Fibroblast of pulmonary artery (primary cell): Measurements from ENCODE around the gene LPAR6.
"Not testable (repeated sequence)": the region's sequence is repeated elsewhere in the genome, so short reads cannot be mapped to it uniquely, and the experiment has no call there.

Experiments used
- DNase-seq: peaks from one replicate; pipeline ENCODE4 v3.0.0-alpha.2; 2010; ENCODE audit warnings: low read depth
- H3K4me3 ChIP-seq: replicated peaks from 2 replicates; pipeline ENCODE4 v1.5.1; 2011; ENCODE audit warnings: low read depth, mild to moderate bottlenecking, control low read depth, low read length, moderate library complexity
- TF ChIP-seq, protein P1 (sequence below): IDR thresholded peaks from 2 replicates; pipeline ENCODE4 v1.5.1; 2011; ENCODE audit warnings: mild to moderate bottlenecking, control low read depth, low read length, inconsistent platforms; ENCODE audit errors: missing control alignments

The LPAR6 gene, protein sequence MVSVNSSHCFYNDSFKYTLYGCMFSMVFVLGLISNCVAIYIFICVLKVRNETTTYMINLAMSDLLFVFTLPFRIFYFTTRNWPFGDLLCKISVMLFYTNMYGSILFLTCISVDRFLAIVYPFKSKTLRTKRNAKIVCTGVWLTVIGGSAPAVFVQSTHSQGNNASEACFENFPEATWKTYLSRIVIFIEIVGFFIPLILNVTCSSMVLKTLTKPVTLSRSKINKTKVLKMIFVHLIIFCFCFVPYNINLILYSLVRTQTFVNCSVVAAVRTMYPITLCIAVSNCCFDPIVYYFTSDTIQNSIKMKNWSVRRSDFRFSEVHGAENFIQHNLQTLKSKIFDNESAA

DNA sequence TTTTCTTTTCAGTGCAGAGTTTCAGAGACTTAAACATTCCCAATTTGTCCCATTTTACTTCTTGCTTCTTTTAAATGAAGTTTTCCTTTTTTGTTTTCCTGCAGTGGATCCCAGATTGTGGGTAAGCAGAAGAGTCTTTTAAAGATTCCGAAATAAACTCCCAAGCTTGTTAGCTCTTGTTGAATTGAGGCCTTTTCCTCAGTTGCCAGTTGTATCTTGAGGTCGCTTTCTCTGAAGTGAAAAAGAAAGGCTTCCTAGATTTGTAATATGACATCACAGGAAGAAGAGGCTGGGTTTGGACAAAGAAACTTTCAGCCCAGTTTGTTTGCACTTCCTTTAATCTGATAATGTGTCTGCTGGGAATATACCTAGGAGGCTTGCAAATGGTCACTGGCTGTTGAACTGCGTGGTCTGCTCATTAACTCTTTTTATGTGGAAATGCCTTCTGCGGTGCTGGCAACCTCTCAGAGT lies at the start of gene LPAR6:
Gene LPAR6 (minus strand): TSS at position 233 of the 471 bp plus-strand sequence. CDS start 690 bp downstream, outside the sequence.
- TF ChIP-seq, protein P1, sequence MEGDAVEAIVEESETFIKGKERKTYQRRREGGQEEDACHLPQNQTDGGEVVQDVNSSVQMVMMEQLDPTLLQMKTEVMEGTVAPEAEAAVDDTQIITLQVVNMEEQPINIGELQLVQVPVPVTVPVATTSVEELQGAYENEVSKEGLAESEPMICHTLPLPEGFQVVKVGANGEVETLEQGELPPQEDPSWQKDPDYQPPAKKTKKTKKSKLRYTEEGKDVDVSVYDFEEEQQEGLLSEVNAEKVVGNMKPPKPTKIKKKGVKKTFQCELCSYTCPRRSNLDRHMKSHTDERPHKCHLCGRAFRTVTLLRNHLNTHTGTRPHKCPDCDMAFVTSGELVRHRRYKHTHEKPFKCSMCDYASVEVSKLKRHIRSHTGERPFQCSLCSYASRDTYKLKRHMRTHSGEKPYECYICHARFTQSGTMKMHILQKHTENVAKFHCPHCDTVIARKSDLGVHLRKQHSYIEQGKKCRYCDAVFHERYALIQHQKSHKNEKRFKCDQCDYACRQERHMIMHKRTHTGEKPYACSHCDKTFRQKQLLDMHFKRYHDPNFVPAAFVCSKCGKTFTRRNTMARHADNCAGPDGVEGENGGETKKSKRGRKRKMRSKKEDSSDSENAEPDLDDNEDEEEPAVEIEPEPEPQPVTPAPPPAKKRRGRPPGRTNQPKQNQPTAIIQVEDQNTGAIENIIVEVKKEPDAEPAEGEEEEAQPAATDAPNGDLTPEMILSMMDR, result no peak
- H3K4me3 ChIP-seq, result peak within 1 kb of the TSS; percentile 64
- peak; percentile 88 for DNase-seq

DNA sequence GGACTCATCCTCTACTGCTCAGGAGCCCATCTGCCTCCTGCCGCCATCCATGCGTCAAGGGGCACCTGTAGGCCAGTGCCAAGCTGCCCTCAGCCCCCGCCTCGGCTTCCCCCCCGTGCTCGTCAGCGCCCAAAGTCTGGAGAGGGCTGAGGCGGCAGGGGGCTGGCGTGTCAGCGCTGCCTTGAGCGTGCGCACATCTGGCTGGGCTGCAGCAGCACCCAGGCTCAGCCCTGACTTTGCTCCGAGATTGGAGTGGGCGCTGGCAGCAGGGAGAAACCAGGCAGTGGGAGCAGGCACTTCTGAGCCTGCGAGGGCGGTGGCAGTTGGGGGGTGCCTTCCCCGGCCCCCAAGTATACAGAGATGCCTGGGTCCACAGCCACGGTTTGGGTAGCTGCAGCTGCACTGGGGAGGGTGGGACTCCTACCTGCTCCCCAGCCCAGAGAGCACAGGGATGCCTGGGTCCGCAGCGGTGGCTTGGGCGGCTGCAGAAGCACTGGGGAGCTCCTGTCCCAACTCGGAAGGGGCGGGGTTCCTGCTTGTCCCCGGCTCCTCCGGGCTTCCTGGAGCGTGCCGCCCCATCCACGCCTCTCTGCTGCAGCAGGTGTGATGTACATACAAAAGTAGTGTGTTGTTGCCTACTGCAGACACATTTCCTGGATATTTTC lies 44.8 kb upstream of the LPAR6 start:
- H3K4me3 ChIP-seq, result no peak overlapping the region
- TF ChIP-seq, protein P1, result no peak
- DNase-seq, result no peak

DNA sequence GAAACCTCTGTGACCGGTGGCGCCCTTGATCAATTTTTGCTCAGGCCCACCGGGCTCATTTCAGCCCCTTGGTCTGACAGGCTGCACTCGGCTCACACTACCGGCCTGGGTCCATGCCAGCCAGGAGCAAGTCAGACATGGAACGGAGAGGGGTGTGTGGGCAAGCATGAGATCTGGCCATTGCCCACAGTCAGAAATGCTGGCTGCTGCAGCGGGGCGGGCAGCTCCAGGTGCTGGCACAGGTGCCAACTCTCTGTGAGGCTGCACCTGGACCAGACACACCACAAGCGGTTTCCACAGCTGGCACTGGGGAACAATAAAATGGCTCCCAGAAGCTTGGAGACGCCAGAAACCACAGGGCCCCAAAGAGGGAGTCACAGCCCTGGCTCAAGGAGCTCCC lies 43.6 kb upstream of the LPAR6 start:
- no peak overlapping the region for H3K4me3 ChIP-seq
- no peak for DNase-seq
- TF ChIP-seq, protein P1, result no peak

DNA sequence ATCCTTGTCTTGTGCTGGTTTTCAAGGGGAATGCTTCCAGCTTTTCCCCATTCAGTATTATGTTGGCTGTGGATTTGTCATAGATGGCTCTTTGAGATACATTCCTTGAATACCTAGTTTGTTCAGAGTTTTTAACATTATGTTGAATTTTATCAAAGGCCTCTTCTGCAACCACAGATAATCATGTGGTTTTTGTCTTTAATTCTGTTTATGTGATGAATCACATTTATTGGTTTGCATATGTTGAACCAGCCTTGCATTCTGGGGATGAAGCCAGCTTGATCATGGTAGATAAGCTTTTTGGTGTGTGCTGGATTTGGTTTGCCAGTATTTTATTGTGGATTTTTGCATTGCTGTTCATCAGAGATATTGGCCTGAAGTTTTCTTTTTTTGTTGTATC lies 38.3 kb upstream of the LPAR6 start:
- H3K4me3 ChIP-seq, DNase-seq: not testable (repeated sequence)

DNA sequence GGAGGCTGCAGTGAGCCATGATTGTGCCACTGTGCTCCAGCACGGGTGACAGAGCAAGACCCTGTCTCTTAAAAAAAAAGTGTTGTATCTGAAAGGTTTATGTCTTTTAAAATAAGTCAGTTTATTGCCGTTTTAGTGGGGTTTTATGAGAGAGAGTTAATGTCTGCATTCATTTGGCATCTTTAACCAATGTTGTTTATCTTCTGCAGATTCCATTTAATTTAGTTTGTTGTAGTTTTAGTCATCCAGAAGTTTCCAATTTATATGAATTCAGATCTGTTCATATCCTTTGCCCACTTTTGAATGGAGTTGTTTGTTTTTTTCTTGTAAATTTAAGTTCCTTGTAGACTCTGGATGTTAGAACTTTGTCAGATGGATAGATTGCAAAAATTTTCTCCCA lies 36.7 kb upstream of the LPAR6 start:
- H3K4me3 ChIP-seq, result no peak overlapping the region
- DNase-seq, result no peak
- TF ChIP-seq, protein P1, result no peak

DNA sequence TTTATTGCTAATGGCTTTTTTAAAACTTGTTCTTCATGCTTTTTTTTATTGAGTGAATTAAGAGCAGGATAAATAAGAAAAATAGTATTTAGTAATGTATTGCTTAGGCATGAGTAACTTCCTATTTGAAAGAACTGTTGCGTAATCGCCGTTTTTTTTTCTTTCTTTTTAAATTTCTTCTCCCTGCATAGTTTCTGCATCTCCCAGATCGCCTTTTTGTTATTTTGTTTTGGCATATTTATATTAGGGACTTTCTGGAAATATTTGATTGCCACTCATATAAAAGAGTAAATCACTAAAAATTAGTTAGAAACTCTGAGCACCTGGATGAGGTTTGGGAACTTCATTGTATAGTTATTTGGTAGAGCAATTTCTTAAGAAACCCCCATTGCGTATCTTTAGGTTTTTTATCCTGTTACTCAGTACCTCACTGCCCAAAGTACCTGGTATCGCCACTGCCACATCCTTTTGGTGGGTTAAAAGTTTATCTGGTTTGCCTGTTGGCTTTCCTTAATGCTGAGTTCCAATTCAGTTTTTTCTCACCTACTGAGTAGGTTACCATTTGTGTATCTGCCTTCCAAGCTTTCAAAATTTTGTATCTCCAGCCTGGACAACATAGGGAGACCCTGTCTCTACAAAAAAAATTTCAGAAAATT lies 36.2 kb upstream of the LPAR6 start:
- TF ChIP-seq, protein P1, result no peak
- H3K4me3 ChIP-seq, result peak overlapping the region; percentile 34
- peak; percentile 89 for DNase-seq

DNA sequence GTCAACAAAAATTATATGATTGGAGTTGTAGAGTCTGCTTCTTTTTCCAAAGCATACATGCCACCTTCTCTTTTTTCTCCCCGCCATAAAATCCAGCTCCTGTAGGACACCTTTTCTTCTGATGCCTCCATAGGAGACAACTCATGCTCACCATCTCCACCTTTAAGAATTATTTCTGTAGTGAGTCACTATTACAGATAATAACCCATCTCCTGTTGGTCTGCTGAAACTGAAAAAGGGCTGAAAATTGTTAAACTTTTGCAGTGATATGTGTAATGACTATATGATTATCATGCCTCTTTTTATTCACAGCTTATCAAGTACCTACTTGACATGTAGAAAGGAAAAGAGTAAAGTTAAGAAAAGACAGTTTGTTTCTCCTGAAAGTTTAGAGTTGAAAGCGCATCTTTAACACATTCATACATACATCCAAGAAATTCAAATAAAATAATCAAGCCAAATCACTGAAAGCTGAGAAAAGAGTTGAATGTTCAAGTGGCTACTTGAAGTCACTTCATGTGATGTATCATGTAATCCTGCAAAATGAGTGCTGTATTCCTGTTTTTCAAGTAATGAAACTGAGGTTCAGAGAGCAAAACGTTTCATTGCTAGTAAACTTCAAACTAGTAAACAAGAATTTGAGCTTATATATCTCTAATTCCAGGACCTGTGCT lies 35.5 kb upstream of the LPAR6 start:
- TF ChIP-seq, protein P1, result no peak
- H3K4me3 ChIP-seq, result no peak overlapping the region
- no peak for DNase-seq
